GM18907 (cell line): ENCODE measurements around the gene NDRG2.

Experiments used
- ATAC-seq: cut with Tn5 transposase; IDR thresholded peaks from one replicate; pipeline ENCODE4 v1.9.1; 2021; ENCODE audit warnings: mild to moderate bottlenecking, moderate library complexity; ENCODE audit not compliant: unreplicated experiment

The NDRG2 gene

GRCh38 chr14:21024585-21025370, at the start of gene NDRG2:
Gene NDRG2, minus strand, starts transcription at chr14:21025061. Its CDS starts 1,746 bp downstream, at chr14:21023315.
- no peak for ATAC-seq

- no peak for ATAC-seq
Observed at GRCh38 chr14:21073921-21074320, 49.1 kb upstream of the NDRG2 start.

GRCh38 chr14:21072781-21073339, 48.0 kb upstream of the NDRG2 start:
- ATAC-seq: no peak

GRCh38 chr14:21072031-21072473, 47.2 kb upstream of the NDRG2 start:
- no peak for ATAC-seq

- peak; percentile 68 for ATAC-seq
Observed at GRCh38 chr14:21071225-21072030, 46.6 kb upstream of the NDRG2 start.

GRCh38 chr14:21070610-21071224, 45.9 kb upstream of the NDRG2 start:
- ATAC-seq: peak; percentile 24

GRCh38 chr14:21070083-21070609, 45.3 kb upstream of the NDRG2 start, which contains the start of gene ARHGEF40:
Gene ARHGEF40, plus strand, starts transcription at chr14:21070304. Its CDS starts 93 bp downstream, at chr14:21070397.
- ATAC-seq: no peak

GRCh38 chr14:21069388-21070082, 44.7 kb upstream of the NDRG2 start:
- ATAC-seq: no peak

- no peak for ATAC-seq
Observed at GRCh38 chr14:21068521-21069387, 43.9 kb upstream of the NDRG2 start.

GRCh38 chr14:21066882-21067502, 42.1 kb upstream of the NDRG2 start:
- ATAC-seq: no peak

- ATAC-seq: no peak
Observed at GRCh38 chr14:21063479-21063878, 38.6 kb upstream of the NDRG2 start.

GRCh38 chr14:21061347-21061668, 36.4 kb upstream of the NDRG2 start:
- no peak for ATAC-seq

- no peak for ATAC-seq
Observed at GRCh38 chr14:21060614-21061346, 35.9 kb upstream of the NDRG2 start.

GRCh38 chr14:21059842-21060613, 35.2 kb upstream of the NDRG2 start:
- no peak for ATAC-seq

GRCh38 chr14:21058903-21059302, 34.0 kb upstream of the NDRG2 start:
- ATAC-seq: no peak

- no peak for ATAC-seq
Observed at GRCh38 chr14:21057803-21058675, 33.2 kb upstream of the NDRG2 start, which contains the start of gene RNASE8. Gene RNASE8, plus strand, starts transcription at chr14:21057822. Its CDS starts 71 bp downstream, at chr14:21057893.
